Measurements from ENCODE around the gene HOMER3. TPM values are rescaled to one million over a fixed set of nuclear protein-coding genes. Genes with fewer than 3 reads are reported as not detected.

HOMER3 gene
- total and polyA plus RNA-seq, 2 of the 13 experiments (the other 11 are each of a cell fraction or from before 2014, with no cell fraction given) = 21.3 to 27.3 TPM

DNA sequence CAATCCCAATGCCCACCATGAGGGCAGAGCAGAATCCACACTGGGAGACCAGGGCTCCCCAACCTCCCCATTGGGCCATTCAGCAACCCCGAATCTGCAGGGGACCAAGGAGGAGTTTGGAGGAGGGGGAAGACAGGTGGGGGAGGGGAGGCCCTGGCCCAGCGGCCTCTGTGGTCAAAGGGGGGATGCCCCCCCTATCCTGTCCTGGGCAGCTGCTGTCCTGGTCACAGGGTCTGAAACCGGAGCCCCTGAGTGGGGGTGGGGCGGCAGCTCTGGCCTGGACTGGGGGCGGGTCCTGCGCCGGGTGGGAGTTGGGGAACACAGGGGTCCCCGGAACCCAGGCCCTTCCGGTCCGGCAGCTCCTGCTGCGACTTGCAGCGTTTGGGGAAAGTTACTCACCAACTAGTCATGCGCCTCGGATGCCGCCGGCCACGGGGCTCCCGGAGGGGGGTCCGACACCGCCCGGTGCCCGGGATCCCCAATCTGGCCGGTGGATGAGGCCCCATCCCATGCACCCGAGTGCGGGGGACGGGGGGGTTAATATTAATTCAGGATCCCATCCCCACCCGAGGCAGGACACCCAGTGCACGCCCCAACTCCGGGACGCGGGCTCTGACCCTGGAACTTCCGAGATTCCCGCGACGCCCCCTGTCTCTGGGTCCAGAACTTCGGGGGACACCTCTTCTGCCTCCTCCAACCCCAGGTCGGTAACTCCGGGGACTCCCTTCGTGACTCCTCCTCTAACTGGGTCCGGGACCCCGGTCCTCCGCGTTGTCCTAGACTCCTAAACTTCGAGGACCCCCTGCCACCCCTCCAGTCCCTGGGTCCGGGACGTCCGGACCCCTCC lies 872 bp downstream of the HOMER3 start (continued):
- TF ChIP-seq, protein P1, sequence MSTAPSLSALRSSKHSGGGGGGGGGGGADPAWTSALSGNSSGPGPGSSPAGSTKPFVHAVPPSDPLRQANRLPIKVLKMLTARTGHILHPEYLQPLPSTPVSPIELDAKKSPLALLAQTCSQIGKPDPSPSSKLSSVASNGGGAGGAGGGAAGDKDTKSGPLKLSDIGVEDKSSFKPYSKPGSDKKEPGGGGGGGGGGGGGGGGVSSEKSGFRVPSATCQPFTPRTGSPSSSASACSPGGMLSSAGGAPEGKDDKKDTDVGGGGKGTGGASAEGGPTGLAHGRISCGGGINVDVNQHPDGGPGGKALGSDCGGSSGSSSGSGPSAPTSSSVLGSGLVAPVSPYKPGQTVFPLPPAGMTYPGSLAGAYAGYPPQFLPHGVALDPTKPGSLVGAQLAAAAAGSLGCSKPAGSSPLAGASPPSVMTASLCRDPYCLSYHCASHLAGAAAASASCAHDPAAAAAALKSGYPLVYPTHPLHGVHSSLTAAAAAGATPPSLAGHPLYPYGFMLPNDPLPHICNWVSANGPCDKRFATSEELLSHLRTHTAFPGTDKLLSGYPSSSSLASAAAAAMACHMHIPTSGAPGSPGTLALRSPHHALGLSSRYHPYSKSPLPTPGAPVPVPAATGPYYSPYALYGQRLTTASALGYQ (CRISPR knock-in tag; IDR thresholded peaks at IDR 0.05) = no peak
- TF ChIP-seq TP53 (CRISPR knock-in tag; conservative IDR thresholded peaks at IDR 0.05) (no peak), ZNF10 (CRISPR knock-in tag; IDR thresholded peaks at IDR 0.05; ENCODE audit: borderline replicate concordance, low read depth) (no peak), ATRX (CRISPR knock-in tag; IDR thresholded peaks at IDR 0.05; ENCODE audit: borderline replicate concordance) (no peak), PRMT3 (CRISPR knock-in tag; IDR thresholded peaks at IDR 0.05; ENCODE audit: borderline replicate concordance, low read depth) (no peak), MXI1 (IDR thresholded peaks at IDR 0.05; ENCODE audit: borderline replicate concordance, low read depth, low read length) (no peak), SAP130 (CRISPR knock-in tag; IDR thresholded peaks at IDR 0.05; ENCODE audit: low read depth) (peak; percentile 41; the same call in 1 of the 2 replicates), SIX4 (CRISPR knock-in tag; IDR thresholded peaks at IDR 0.05) (peak; percentile 73), RBM22 (optimal IDR thresholded peaks at IDR 0.05; ENCODE audit: low read length) (no peak), ZNF256 (CRISPR knock-in tag; conservative IDR thresholded peaks at IDR 0.05) (no peak), KAT7 (CRISPR knock-in tag; IDR thresholded peaks at IDR 0.05; ENCODE audit: borderline replicate concordance) (no peak), ZMYM2 (CRISPR knock-in tag; IDR thresholded peaks at IDR 0.05) (no peak), GTF2F1 (IDR thresholded peaks at IDR 0.05; ENCODE audit: low read length) (no peak), ZNF790 (CRISPR knock-in tag; IDR thresholded peaks at IDR 0.05; ENCODE audit: borderline replicate concordance) (no peak), ZNF326 (CRISPR knock-in tag; IDR thresholded peaks at IDR 0.05; ENCODE audit: borderline replicate concordance) (no peak), POGZ (CRISPR knock-in tag; IDR thresholded peaks at IDR 0.05) (no peak), ZFP41 (CRISPR knock-in tag; IDR thresholded peaks at IDR 0.05; ENCODE audit: borderline replicate concordance) (no peak), PHF8 (CRISPR knock-in tag; IDR thresholded peaks at IDR 0.05) (peak; percentile 45; the same call in 1 of the 2 replicates), RFX5 (IDR thresholded peaks at IDR 0.05; ENCODE audit: low read depth, low read length) (no peak), ZNF382 (CRISPR knock-in tag; IDR thresholded peaks at IDR 0.05; ENCODE audit: borderline replicate concordance) (no peak), ZBTB7B (CRISPR knock-in tag; IDR thresholded peaks at IDR 0.05) (peak; percentile 49; the same call in 1 of the 2 replicates), MYC (CRISPR knock-in tag; IDR thresholded peaks at IDR 0.05; ENCODE audit: borderline replicate concordance) (no peak), ZMYM4 (CRISPR knock-in tag; IDR thresholded peaks at IDR 0.05) (no peak), ZNF205 (CRISPR knock-in tag; IDR thresholded peaks at IDR 0.05) (0 out of 2 replicates have a peak, but pooled peaks have one; percentile 28), RBFOX2 (IDR thresholded peaks at IDR 0.05; ENCODE audit: low read depth, low read length) (no peak)
- TF ChIP-seq, protein P2, sequence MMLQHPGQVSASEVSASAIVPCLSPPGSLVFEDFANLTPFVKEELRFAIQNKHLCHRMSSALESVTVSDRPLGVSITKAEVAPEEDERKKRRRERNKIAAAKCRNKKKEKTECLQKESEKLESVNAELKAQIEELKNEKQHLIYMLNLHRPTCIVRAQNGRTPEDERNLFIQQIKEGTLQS (CRISPR knock-in tag; IDR thresholded peaks at IDR 0.05) = no peak
